LoVo (cell line): ENCODE data around the gene MERTK.

Experiments used
- DNase-seq: peaks from one replicate; pipeline ENCODE4 v3.0.0-alpha.2; 2016; ENCODE audit warnings: low spot score

Gene MERTK

GRCh38 chr2:111977240-111977639 lies 78.8 kb downstream of the MERTK start:
- no peak for DNase-seq

- no peak for DNase-seq
Observed at GRCh38 chr2:111978452-111979170, 80.2 kb downstream of the MERTK start.

GRCh38 chr2:111981666-111982065 lies 83.3 kb downstream of the MERTK start:
- no peak for DNase-seq

- DNase-seq = no peak
Observed at GRCh38 chr2:111982822-111983221, 84.4 kb downstream of the MERTK start.

GRCh38 chr2:111983478-111984212 lies 85.2 kb downstream of the MERTK start:
- no peak for DNase-seq

GRCh38 chr2:111984213-111984604 lies 85.8 kb downstream of the MERTK start:
- DNase-seq = no peak

- DNase-seq = no peak
Observed at GRCh38 chr2:111985514-111985913, 87.1 kb downstream of the MERTK start.

- no peak for DNase-seq
Observed at GRCh38 chr2:111986116-111986900, 87.9 kb downstream of the MERTK start.

GRCh38 chr2:111990375-111990774 lies 92.0 kb downstream of the MERTK start:
- DNase-seq = no peak

GRCh38 chr2:111990856-111991255 lies 92.4 kb downstream of the MERTK start:
- DNase-seq = no peak

GRCh38 chr2:111994042-111994441 lies 95.6 kb downstream of the MERTK start:
- no peak for DNase-seq

- no peak for DNase-seq
Observed at GRCh38 chr2:111995148-111995547, 96.7 kb downstream of the MERTK start.

- DNase-seq = no peak
Observed at GRCh38 chr2:111999809-112000208, 101.4 kb downstream of the MERTK start.

GRCh38 chr2:112000399-112001135 lies 102.2 kb downstream of the MERTK start:
- no peak for DNase-seq

GRCh38 chr2:112001136-112001715 lies 102.8 kb downstream of the MERTK start:
- no peak for DNase-seq

- no peak for DNase-seq
Observed at GRCh38 chr2:112001942-112002341, 103.5 kb downstream of the MERTK start.

GRCh38 chr2:112003576-112004252 lies 105.3 kb downstream of the MERTK start:
- no peak for DNase-seq

GRCh38 chr2:112004253-112004645 lies 105.8 kb downstream of the MERTK start:
- DNase-seq = no peak

- DNase-seq = no peak
Observed at GRCh38 chr2:112005406-112006075, 107.1 kb downstream of the MERTK start.

GRCh38 chr2:112006076-112006410 lies 107.6 kb downstream of the MERTK start:
- DNase-seq = no peak

- DNase-seq = no peak
Observed at GRCh38 chr2:112007493-112007892, 109.1 kb downstream of the MERTK start.
